H7 (cell line): ENCODE data around the gene ACMSD. TPM values are rescaled to one million over a fixed set of nuclear protein-coding genes. Genes with fewer than 3 reads are reported as not detected.
"Not testable (repeated sequence)": the region's sequence is repeated elsewhere in the genome, so short reads cannot be mapped to it uniquely, and the experiment has no call there.

ENCODE experiments used
- DNase-seq: peaks from one replicate; pipeline ENCODE4 v3.0.0; 2012
- H3K27me3 ChIP-seq: 2 replicates; pipeline ENCODE4 v1.6.0; 2011; ENCODE audit warnings: mild to moderate bottlenecking, low read length; ENCODE audit not compliant: control insufficient read depth, insufficient read depth
- H3K36me3 ChIP-seq: replicated peaks from 2 replicates; pipeline ENCODE4 v1.5.1; 2011; ENCODE audit warnings: low read length; ENCODE audit not compliant: control insufficient read depth, insufficient read depth
- H3K4me3 ChIP-seq: 2 replicates; pipeline ENCODE4 v1.5.1; 2011; ENCODE audit warnings: low read depth, mild to moderate bottlenecking, control low read depth, low read length, moderate library complexity; ENCODE audit not compliant: insufficient read depth
- total RNA-seq: library from RNA; depleted of rRNA; stranded (reverse); fragments of >200 nt; shearing (Covaris generic); gene quantifications from 2 replicates; pipeline ENCODE4 v1.2.3, GENCODE V29; 2014

ACMSD gene
- total RNA-seq, 1 experiment from 2014 or later = not detected

DNA sequence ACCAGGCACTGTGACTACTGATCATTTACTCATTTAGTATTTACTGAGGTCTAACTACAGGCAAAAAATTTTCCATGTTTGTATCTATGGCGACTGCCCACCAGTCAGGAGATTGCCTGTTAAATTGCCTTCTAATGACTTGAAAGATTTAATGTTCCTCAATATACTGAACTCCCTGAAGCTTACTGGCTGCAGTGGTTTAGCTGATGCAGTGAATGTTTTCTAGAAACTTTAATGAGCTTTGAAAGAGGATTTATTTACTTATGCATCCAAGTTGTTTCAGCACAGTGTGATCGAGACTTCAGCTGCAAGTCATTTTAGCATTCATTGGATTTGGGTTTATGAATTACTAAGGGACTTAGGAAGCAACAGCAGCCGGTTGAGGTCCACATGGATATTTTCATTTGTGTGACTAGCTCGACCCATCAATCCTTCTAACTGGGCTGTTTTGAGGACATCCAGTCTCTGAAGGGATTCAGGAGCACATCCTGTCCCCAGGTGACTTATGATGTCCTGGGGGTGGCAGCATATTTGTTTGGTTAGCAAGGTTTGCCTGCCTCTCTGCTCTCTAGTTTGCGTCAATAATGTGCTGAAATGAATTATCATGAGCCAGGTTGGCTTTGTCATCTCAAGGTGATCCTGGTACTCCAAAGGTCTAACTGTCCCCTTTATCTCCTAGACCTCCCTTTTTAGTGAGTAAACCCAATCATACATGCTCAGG is 26.8 kb downstream of the ACMSD start:
- H3K4me3 ChIP-seq = no peak overlapping the region
- H3K36me3 ChIP-seq = no peaks in the 10 kb centered on the region
- H3K27me3 ChIP-seq = no peaks in the 10 kb centered on the region
- DNase-seq = no peak

DNA sequence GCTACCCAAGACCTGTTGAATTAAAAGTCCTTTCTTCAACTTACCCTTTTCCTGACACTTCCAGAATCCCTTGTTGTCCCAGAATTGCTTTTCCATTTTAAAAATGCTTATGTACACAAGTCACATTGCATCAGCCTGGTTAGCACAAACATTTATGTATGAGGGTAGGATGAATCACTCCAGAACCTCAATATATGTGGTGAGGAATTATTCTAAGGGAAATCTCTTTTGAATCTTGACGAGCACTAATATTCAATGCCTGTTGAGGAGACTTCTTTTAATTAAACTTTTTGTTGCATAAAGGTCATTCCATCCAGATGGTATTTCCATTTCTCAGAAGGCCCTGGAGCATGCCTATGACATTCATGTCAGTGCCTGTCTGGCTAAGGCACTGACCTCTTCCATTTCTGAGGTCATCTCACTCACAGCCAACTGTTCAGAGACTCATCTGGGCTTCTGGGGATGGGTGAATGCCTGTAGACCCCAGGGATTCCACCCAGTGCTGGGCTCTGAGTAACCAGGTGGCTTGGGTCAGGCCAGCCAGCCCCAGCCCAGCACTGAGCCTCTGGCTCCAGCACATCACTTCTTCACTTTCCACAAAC is 28.2 kb downstream of the ACMSD start:
- Histone ChIP-seq H3K36me3 (no peaks in the 10 kb centered on the region), H3K4me3 (no peak overlapping the region), H3K27me3 (no peaks in the 10 kb centered on the region)
- DNase-seq = no peak

DNA sequence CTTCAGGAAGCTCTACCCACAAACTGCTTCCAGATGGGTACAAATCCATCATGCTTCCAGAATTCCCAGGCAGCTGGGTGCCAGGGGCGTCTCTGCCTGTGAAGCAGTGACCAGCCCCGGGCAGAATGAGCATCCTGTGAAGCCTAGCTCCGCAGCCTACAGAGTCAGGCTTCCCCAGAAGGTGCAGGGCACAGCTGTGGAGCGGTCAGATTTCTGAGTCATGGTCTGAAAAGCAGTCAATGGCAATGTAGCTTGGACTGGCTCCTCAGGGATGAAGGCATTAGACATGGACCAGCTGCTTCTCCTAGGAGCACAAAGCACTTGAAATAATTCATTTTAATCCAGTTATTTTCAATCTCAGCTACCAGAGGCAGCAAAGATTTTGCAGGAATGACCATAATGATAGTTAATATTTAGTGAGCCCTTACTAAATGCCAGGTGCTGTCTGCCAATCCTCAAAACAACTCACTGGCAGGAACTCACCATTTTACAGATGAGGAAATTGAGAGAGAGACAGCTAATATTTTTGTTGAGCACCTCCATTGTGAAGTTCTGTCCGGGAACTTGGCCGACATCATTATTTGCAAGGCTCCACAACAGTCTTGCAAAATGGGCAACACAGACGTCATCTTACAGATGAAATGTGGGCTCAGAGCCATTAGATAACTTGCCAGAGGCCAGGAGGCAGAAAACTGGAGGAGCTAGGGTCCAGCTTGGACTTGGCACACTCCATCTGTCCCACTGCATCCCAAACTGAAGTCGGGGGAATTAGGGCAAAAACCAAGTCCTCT is 31.7 kb downstream of the ACMSD start:
- DNase-seq = no peak
- Histone ChIP-seq H3K27me3 (no peaks in the 10 kb centered on the region), H3K36me3 (no peaks in the 10 kb centered on the region)

DNA sequence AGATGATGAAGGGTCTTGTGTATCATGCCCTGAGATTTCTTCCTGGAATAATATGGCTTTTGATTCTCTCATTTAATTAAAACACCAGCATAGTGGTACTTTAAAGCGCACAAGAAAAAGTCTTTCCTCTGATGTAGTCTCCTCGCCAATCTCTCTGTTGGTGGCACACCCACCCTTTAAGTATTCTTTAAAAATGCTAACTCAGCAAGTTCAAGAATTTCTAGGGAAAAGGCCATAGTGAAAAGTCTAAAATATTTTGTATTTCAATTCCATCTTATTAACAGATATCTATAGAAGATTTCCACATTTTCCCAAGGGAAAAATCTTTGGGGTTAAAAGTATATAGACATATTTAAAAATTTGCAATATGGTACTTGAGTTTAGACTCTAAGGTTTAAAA is 34.7 kb downstream of the ACMSD start:
- Histone ChIP-seq H3K27me3 (no peaks in the 10 kb centered on the region), H3K4me3 (no peak overlapping the region), H3K36me3 (no peaks in the 10 kb centered on the region)
- no peak for DNase-seq

More for the DNA sequence above, 31.7 kb downstream of the ACMSD start:
- H3K4me3 ChIP-seq = no peak overlapping the region

DNA sequence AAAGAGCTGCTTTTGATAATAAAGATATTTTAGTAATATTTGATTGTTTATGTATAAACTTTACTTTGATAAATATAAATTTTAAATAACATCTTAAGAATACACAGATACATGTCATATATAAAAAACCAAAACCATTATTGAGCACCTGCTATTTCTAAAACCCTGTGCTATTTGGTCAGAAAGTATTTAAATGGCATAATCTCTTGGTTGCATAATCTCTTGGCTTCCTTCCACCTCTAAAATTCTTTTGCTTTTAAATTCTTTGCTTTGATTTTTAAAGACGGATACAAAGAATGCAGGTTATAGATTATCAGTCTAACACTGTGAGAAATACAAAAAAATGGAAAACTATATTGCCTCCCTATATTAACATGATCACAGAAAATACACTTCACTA is 36.9 kb downstream of the ACMSD start:
- H3K27me3 ChIP-seq = no peaks in the 10 kb centered on the region
- no peak overlapping the region for H3K4me3 ChIP-seq
- no peak for DNase-seq
- H3K36me3 ChIP-seq = no peaks in the 10 kb centered on the region

DNA sequence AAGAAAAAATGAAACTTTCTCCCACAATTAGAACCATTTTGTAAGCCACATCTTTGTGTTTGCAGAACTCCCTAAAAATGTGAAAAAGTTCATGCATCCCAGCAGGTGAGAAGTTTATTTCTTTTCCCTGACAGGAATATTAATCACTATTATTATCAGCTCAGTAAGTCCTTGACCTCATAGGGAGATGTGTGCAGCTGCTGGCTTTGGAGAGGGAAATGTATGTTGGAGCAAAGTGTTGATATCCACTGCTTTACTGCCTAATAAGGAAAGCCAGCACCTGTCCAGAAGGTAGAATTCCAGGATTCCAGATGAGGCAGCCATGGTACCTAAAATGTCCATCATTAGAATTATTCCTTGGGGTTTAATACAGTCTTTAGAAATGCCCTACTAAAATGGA is 44.4 kb downstream of the ACMSD start:
- Histone ChIP-seq H3K4me3 (no peak overlapping the region), H3K36me3 (no peaks in the 10 kb centered on the region), H3K27me3 (no peaks in the 10 kb centered on the region)
- DNase-seq = no peak

DNA sequence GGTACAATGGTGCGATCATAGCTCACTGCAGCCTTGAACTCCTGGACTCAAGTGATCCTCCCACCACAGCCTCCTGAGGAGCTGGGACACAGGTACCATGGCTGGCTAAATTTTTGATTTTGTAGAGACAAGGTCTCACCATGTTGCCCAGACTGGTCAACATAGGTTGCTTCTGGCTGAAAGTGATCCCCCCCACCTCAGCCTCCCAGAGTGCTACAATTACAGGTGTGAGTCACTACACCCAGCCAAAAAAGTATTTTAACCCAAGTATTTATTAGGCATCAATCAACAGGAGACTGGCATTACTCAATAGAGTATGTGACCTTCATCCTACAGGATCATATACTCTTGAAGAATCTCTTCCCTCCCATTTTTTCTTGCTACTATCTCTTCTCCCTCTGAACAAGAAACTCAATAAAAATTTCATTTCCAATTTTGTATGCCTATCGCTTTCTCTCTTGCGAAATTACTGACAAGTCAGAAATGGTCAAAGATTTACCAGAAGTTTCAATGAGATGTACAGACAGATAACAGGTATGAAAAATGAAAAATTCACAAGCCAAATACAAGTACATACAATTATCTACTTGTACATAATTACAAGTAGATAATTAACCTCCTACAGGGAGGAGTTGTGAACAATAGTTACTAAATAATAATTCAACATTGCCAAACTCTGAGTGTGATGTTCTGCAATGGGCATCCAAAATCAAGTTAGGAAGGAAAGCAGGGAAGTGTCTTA is 45.3 kb downstream of the ACMSD start:
- DNase-seq = no peak
- H3K4me3 ChIP-seq = no peak overlapping the region
- H3K27me3 ChIP-seq = no peaks in the 10 kb centered on the region
- no peaks in the 10 kb centered on the region for H3K36me3 ChIP-seq

DNA sequence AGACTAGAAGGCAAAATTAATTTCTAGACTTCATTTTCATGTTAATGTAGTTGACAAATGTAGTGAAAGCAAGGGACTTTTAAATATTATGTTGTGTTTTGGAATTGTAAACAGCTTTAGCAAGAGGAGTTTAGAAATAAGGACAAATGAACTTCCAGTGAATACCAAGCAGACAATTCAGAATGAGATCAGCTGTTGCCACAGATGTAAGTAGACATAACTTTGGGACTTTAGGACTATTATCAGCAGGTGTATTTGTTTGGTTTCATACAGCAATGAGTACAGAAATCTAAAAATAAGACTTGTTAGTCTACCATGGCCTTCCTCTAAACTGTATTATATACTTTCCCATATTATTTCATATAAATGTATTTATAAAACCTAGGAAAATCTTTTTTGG is 46.0 kb downstream of the ACMSD start:
- Histone ChIP-seq H3K27me3 (no peaks in the 10 kb centered on the region), H3K36me3 (no peaks in the 10 kb centered on the region), H3K4me3 (no peak overlapping the region)
- DNase-seq = no peak

DNA sequence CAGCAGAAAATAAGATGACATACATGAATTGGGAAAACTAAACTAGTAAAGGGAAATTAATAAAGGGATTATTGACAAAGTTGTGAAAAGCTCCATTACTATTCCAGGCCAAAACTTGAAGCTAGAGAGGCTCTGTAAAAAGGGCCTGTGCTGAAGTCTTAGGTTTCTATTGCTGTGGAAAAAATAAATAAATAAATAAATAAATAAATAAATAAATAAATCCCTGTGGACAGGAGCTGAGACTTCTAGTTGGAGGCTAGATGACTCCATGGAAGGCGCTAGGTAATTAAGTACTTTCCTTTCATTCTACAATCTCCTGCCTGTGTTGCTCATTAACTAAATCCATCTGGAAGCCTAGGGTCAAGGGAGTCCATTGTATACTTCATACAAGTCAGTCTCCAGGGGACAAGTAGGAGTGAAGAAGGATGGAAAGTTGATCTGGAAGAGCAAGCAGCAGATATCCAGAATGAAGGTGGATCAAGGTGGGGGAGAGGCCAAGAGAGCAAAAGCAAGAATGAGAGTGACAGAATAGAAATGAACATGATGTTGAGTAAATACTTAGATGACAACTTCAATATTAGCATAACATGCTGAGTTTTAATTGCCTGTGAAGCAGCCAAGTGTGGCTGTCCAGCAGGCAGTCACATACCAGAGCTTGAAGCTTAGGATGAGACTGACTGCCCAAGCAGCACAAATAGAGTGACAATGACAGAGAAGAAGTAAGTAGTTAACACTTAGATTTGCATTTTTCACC is 54.0 kb downstream of the ACMSD start:
- H3K27me3 ChIP-seq = no peaks in the 10 kb centered on the region
- H3K36me3 ChIP-seq = no peaks in the 10 kb centered on the region
- no peak for DNase-seq
- no peak overlapping the region for H3K4me3 ChIP-seq

DNA sequence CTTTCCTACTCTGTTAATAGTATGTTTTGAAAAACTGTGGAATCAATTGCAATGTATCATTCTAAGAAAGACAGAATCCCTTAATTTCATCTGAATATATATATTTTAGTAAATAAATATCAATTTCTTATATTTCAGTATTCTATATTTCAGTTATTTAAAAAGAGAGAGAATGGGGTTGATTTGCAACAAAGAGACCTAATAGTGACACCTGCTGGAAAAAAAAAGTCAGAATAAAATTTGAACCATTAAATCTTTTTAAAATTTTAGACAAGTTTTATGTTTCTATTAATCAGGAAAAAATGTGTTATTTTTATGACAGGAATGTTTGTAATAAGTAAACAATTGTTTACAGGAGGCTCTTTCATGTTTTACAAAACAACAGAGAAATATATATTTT is 59.5 kb downstream of the ACMSD start:
- no peak for DNase-seq
- no peaks in the 10 kb centered on the region for H3K27me3 ChIP-seq
- no peaks in the 10 kb centered on the region for H3K36me3 ChIP-seq
- no peak overlapping the region for H3K4me3 ChIP-seq

DNA sequence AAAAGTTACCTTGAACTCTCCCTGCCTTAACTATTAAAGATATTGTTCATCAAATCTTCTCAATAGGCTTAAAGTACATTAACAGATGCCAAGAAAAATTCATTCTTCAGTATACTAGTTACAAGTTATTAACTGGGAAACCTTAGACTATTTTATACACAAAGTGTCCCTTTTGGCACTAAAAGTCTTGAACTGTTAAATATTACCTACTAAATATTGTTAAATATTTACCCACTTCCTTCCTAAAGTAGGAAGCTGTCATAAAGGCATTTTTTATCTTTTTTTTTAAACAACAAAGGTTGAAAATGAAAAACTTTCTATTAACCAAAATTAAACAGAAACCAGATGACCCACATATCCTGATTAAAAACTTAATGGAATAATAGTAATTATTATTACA is 60.8 kb downstream of the ACMSD start:
- H3K27me3 ChIP-seq = no peaks in the 10 kb centered on the region
- no peak for DNase-seq
- no peaks in the 10 kb centered on the region for H3K36me3 ChIP-seq
- H3K4me3 ChIP-seq = no peak overlapping the region

DNA sequence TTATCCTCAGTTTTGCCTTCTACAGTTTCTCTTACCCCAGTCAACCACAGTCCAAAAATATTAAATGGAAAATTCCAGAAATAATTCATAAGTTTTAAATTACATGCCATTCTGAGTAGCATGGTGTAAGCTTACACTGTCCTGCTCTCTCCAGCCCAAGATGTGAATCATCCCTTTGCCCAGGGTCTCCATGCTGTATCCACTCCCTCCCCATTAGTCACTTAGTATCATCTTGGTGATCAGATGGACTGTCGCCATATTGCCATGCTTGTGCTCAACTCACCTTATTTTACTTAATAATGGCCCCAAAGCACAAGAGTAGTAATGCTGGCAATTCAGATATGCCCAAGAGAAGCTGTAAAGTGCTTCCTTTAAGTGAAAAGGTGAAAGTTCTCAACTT is 61.7 kb downstream of the ACMSD start:
- Histone ChIP-seq H3K4me3 (no peak overlapping the region), H3K27me3 (no peaks in the 10 kb centered on the region), H3K36me3 (no peaks in the 10 kb centered on the region)
- no peak for DNase-seq

DNA sequence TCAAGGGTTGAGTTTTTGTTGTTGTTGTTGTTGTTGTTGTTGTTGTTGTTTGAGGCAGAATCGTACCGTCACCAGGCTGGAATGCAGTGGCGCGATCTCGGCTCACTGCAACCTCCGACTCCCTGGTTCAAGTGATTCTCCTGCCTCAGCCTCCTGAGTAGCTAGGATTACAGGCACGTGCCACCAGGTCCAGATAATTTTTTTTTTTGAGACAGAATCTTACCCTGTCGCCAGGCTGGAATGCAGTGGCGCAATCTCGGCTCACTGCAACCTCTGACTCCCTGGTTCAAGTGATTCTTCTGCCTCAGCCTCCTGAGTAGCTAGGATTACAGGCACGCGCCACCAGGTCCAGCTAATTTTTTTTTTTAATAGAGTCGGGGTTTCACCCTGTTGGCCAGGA is 65.3 kb downstream of the ACMSD start:
- H3K27me3 ChIP-seq, H3K36me3 ChIP-seq, H3K4me3 ChIP-seq, DNase-seq: not testable (repeated sequence)

DNA sequence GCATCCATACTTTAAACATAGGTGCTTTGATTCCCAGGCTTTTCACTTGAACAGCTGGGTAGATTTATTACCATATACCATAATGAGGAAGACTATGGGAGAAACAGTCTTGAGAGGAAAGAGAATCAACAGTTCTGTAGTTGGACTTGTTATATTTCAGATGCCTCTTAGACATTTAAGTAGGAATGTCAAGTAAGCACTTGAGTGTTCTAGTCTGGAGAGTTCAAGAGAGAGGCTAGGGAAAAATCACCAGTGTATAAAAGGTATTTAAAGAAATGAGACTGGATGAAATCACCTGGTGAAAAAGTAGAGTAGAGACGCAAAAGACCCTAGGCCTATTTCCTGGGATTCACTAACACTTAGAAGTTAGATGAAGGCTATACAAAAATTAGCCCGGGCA is 66.8 kb downstream of the ACMSD start:
- Histone ChIP-seq H3K27me3 (no peaks in the 10 kb centered on the region), H3K36me3 (no peaks in the 10 kb centered on the region), H3K4me3 (no peak overlapping the region)
- no peak for DNase-seq
